ENCODE data around the gene CDK3.

DNA sequence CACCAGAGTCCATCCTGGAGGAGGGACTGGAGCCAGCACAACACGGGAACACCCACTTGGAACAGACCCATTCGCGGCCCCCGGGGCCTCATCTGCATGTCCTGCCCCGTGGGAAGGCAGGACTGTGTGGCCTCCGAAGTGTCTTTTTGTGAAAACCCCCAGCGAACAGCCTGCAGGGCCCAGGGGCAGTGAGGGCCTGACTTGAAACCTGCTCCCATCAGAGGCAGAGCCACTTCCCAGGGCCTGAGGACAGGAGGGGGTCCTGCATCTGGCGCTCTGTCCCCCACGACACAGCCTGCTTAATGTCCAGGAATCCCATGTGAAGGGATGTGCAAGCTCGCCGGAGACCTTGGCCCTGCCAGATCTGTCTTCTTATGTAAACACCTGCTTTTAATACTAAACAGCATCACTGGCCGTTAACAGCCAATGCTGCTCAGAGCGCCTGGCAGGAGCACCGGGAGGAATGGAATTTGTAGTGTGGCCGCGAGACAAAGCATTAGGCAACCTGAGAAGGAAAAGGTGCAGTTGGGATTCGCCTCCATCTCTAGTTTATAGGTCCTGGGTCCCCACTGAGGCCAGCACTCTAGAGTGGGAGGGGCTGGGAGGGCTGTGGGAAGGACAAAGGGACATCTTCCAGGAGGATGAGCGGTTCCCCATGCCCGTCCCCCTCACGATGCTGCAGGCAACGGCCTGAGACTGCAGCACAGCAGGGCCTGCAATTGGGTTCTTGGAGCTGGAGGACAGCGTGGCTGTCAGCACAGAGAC lies 36.0 kb downstream of the CDK3 start:
- TF ChIP-seq, protein P1, sequence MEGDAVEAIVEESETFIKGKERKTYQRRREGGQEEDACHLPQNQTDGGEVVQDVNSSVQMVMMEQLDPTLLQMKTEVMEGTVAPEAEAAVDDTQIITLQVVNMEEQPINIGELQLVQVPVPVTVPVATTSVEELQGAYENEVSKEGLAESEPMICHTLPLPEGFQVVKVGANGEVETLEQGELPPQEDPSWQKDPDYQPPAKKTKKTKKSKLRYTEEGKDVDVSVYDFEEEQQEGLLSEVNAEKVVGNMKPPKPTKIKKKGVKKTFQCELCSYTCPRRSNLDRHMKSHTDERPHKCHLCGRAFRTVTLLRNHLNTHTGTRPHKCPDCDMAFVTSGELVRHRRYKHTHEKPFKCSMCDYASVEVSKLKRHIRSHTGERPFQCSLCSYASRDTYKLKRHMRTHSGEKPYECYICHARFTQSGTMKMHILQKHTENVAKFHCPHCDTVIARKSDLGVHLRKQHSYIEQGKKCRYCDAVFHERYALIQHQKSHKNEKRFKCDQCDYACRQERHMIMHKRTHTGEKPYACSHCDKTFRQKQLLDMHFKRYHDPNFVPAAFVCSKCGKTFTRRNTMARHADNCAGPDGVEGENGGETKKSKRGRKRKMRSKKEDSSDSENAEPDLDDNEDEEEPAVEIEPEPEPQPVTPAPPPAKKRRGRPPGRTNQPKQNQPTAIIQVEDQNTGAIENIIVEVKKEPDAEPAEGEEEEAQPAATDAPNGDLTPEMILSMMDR (IDR thresholded peaks at IDR 0.05): no peak
- no peak for TF ChIP-seq POLR2A (IDR thresholded peaks at IDR 0.05)
